Nephron (organoid): Measurements from ENCODE around the gene ME3.
A peak's percentile ranks its signal among the peaks of the same experiment; 100 is the strongest.

Source experiments
- H3K27ac Mint-ChIP-seq, 3 experiments: 2 replicates each; pipeline ENCODE4 v1.8.0; 2020; ENCODE audit warnings: mixed read lengths in 3 of 3, mild to moderate bottlenecking in 2 of 3, moderate library complexity in 1 of 3
- H3K27me3 Mint-ChIP-seq: 2 replicates; pipeline ENCODE4 v1.8.0; 2021; ENCODE audit warnings: low read depth, mild to moderate bottlenecking, moderate library complexity, mixed read lengths
- H3K36me3 Mint-ChIP-seq: 2 replicates; pipeline ENCODE4 v1.8.0; 2020; ENCODE audit warnings: low read depth, mixed read lengths
- H3K4me1 Mint-ChIP-seq: 2 replicates; pipeline ENCODE4 v1.8.0; 2020; ENCODE audit warnings: mixed read lengths
- H3K4me3 Mint-ChIP-seq, 3 experiments: 2 replicates each; pipeline ENCODE4 v1.8.0; 2020; ENCODE audit warnings: mild to moderate bottlenecking in 3 of 3, mixed read lengths in 3 of 3, moderate library complexity in 2 of 3
- H3K9me3 Mint-ChIP-seq: 2 replicates; pipeline ENCODE4 v1.8.0; 2020; ENCODE audit warnings: mixed read lengths
- TF ChIP-seq, protein P1 (sequence below), 3 experiments: fragments of 200-600 bp; sonication (generic); IDR thresholded peaks; one replicate each; pipeline ENCODE4 v1.5.0; 2021; ENCODE audit warnings: antibody characterized with exemption in 3 of 3; ENCODE audit not compliant: unreplicated experiment in 3 of 3

Gene ME3

DNA sequence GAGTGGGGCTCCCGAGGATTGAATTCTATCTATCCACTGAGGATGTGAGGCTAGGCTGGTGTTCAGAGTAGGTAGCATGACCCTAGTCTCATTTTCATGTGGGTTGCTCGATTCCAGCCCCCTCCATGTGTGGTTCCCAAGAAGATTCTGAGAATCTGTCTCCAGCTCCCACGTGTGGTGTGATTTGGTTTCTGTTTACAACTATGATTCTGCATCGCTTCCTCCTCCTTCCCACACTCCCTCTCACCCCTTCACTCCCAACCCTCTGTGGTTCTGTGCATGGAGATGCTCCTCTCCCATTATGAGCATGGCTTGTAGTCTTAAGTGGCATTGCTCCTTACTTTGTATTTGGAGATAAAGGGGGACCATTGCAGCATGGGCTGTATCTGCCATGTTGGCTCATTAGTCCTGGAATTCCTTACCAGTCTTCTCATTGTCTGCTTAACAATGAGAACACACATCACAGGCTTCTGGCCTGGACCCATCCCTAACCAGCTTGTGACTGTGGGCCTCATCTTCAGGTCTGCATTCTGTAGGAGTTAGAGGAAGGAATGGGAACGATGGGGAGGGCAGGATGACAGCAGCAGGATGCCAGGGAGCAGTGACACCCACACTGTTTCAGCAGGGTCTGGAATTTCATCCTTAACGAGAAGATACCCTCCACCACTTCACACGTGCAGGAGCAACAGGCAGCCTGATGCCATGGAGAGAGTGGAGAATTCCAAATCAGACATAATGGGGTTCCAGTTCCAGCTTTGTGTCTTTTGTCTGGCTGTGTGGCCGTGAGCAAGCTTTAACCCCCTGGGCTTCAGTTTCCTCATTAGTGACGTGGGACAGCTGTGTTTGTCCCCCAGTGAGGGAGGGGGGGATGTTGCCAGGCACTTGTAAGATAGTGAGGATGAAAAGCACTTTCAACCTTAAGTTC, 211.7 kb downstream of the ME3 start:
- no peak overlapping the region for H3K4me3 Mint-ChIP-seq
- TF ChIP-seq, protein P1, sequence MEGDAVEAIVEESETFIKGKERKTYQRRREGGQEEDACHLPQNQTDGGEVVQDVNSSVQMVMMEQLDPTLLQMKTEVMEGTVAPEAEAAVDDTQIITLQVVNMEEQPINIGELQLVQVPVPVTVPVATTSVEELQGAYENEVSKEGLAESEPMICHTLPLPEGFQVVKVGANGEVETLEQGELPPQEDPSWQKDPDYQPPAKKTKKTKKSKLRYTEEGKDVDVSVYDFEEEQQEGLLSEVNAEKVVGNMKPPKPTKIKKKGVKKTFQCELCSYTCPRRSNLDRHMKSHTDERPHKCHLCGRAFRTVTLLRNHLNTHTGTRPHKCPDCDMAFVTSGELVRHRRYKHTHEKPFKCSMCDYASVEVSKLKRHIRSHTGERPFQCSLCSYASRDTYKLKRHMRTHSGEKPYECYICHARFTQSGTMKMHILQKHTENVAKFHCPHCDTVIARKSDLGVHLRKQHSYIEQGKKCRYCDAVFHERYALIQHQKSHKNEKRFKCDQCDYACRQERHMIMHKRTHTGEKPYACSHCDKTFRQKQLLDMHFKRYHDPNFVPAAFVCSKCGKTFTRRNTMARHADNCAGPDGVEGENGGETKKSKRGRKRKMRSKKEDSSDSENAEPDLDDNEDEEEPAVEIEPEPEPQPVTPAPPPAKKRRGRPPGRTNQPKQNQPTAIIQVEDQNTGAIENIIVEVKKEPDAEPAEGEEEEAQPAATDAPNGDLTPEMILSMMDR (IDR thresholded peaks at IDR 0.05; ENCODE audit: unreplicated experiment in 3 of 3): no peak
- peaks cover 48% of the 10 kb centered on the region for H3K4me1 Mint-ChIP-seq
- H3K27me3 Mint-ChIP-seq: no peaks in the 10 kb centered on the region
- peak overlapping the region; percentile 49 to 61 (median 58) for H3K27ac Mint-ChIP-seq
- no peaks in the 10 kb centered on the region for H3K36me3 Mint-ChIP-seq
- H3K9me3 Mint-ChIP-seq: no peaks in the 10 kb centered on the region

DNA sequence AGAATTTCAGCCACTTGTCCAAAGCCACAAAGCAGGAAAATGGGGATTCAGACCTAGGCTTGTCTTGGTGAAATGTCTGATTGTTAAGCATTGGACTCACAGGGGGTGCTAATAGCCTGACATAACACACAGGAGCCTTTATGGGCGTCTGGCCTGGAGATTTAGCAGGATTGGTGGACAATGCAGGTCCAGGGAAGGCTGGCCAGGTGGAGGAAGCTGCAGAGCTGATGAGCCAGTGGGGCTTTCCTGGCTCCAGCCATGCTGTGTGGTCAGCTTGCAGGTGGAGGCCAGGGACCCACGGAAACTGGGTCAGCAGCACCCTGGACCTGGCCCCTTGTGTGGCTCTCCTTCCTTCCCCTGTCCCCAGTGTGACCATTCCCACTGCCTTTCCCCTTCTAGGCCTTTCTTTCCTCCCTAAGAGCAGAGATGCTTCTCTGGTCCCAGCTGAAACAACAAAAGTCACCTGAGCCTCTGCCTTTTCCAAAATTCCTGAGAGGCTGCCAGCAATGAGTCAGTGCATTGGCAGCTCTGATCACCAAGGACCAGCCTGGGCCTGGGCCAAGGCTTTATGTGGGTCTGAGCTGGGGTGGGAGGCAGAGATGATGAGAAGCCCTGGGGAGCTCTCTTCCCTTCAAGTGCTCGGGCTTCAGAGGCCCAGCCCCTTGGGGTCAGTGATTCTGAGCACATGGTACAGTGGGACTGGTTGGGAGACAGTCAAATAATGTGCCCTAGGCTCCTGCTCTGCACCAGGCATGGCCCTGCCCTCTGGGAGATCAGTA, 212.5 kb downstream of the ME3 start:
- Mint-ChIP-seq H3K36me3 (no peaks in the 10 kb centered on the region), H3K9me3 (no peaks in the 10 kb centered on the region), H3K4me1 (peaks cover 50% of the 10 kb centered on the region), H3K4me3 (no peak overlapping the region), H3K27me3 (no peaks in the 10 kb centered on the region), H3K27ac (peak overlapping the region in 2 of 3 experiments; percentile 58 to 61)
- TF ChIP-seq, protein P1 (IDR thresholded peaks at IDR 0.05; ENCODE audit: unreplicated experiment in 3 of 3): no peak

DNA sequence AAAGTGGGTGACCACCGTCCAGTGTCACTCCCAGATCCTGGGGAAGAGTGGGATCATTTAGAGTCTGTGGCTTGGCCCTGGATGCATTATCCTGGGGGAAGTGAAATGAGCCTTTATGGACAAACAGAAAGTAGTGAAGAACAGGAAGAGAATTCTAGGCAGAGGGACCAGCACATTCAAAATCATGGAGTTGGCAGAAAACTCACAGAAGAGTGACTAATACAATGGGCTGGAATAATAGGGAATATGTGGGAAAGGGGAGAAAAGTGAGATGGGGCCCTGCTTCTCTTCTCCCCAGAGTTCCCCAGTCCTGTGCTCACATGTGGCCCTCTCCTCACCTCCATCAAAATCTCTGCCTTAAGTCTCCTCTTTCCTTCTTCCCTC, 213.4 kb downstream of the ME3 start:
- Mint-ChIP-seq H3K27me3 (no peaks in the 10 kb centered on the region), H3K27ac (peak overlapping the region in 2 of 3 experiments; percentile 58 to 60), H3K4me1 (peaks cover 46% of the 10 kb centered on the region), H3K9me3 (no peaks in the 10 kb centered on the region), H3K36me3 (no peaks in the 10 kb centered on the region), H3K4me3 (no peak overlapping the region)
- TF ChIP-seq, protein P1 (IDR thresholded peaks at IDR 0.05; ENCODE audit: unreplicated experiment in 3 of 3): no peak

DNA sequence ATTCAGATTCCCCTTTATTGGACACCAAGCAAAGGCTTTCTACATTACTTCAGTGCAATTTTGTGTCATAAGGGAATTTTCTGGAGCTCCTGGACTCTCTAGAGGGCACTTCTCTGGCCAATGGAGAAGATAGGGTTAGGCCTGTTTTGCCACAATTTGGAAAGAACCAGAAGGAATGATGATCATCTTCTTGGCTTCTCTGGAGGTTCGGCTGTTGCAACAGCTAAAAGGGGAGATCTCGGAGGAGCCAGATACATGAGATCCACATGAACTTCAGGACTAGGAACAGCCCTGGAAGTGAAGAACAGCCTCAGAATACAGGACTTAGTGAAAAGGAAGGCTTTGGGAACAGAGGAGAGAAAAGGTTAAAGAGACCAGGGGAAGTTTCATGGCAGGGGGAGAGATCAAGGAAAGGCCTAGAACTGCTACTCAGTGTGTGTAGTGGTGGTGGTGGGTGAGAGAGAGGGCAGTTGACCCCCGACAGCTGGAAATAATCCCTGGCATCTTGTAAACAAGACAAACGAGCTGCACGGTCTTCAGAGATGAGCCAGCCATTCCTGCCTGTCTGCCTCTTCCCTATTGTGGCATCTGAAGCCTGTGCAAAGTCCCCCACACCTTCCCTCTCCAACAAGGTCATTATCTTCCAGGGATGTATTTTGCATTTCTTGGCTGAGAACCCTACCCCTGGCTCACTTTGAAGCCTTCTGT, 214.0 kb downstream of the ME3 start:
- no peak overlapping the region for H3K4me3 Mint-ChIP-seq
- H3K36me3 Mint-ChIP-seq: no peaks in the 10 kb centered on the region
- H3K9me3 Mint-ChIP-seq: no peaks in the 10 kb centered on the region
- H3K27me3 Mint-ChIP-seq: no peaks in the 10 kb centered on the region
- peak overlapping the region in 2 of 3 experiments; percentile 58 to 60 for H3K27ac Mint-ChIP-seq
- TF ChIP-seq, protein P1 (IDR thresholded peaks at IDR 0.05; ENCODE audit: unreplicated experiment in 3 of 3): no peak
- H3K4me1 Mint-ChIP-seq: peaks cover 41% of the 10 kb centered on the region

DNA sequence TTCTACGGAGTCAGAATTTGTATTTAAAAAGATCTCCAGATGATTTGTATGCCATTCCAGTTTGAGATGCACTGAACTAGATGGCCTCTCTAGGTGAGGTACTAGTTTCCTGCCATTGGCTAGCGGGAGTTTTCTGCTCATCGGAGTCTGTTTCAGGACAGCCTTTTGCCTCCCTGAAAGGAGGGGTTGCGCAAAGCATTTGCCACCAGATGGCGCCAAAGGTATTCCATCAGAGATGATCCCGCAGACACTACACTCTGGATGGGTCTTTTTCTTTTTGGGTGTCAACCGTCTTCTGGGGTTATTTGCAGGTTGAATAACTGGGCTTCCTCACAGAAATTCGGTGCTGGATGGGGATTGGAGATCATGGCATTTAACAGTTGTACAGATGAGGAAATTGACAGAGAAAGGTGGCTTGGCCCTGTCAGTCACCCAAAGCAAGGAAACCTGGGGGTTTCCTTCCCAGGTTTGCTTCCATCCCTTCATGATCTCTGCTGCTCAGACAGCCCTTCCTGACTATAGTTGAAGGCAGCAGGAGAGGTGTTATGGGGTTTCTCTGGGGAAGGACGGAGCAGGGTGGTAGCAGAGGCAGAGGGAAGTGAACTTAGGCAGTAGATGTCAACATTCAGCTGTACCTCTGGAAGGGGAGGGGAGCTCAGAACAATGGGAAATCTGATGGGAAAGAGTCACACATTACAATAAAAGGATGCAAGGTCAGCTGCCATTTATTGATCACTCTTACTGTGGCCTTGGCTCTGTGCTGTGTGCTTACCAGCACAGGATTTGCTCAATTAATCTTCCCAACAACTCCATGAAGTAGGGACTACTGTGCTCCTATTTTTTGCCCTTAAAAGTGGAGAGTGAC, 216.1 kb downstream of the ME3 start:
- Mint-ChIP-seq H3K9me3 (no peaks in the 10 kb centered on the region), H3K27ac (peak overlapping the region; percentile 16 to 64 (median 50)), H3K27me3 (no peaks in the 10 kb centered on the region), H3K4me1 (peaks cover 41% of the 10 kb centered on the region), H3K4me3 (peak overlapping the region in 1 of 3 experiments; percentile 10), H3K36me3 (no peaks in the 10 kb centered on the region)
- TF ChIP-seq, protein P1 (IDR thresholded peaks at IDR 0.05; ENCODE audit: unreplicated experiment in 3 of 3): peak; percentile 91 to 95 (median 92)
